ENCODE results near the gene FBXO24. TPM values are rescaled to one million over a fixed set of nuclear protein-coding genes. Genes with fewer than 3 reads are reported as not detected.

Gene FBXO24
- polyA plus RNA-seq, 2 donors = 0.33 to 0.81 TPM

GRCh38 chr7:100580466-100581283, 5.5 kb upstream of the FBXO24 start:
- Histone ChIP-seq H3K36me3 (ENCODE audit: control insufficient read depth in 2 of 2, insufficient read depth in 2 of 2, low read length in 1 of 2) (peaks cover 10 to 63% of the 10 kb centered on the region in 2 donors), H3K4me1 (ENCODE audit: control insufficient read depth in 2 of 2, insufficient read depth in 2 of 2, low read length in 1 of 2) (peaks cover 14 to 36% of the 10 kb centered on the region in 2 donors), H3K27me3 (ENCODE audit: control insufficient read depth in 1 of 2, insufficient read depth in 2 of 2, low read length in 2 of 2) (no peaks in the 10 kb centered on the region), H3K9me3 (ENCODE audit: control insufficient read depth in 2 of 2, insufficient read depth in 1 of 2, low read depth in 1 of 2, low read length in 1 of 2) (no peaks in the 10 kb centered on the region), H3K27ac (ENCODE audit: low read depth in 2 of 2, low read length in 1 of 2) (no peak overlapping the region), H3K4me3 (ENCODE audit: low read depth in 1 of 2, low read length in 2 of 2) (no peak overlapping the region)
- 78 to 85% methylated on average over 11 of the region's 11 CpGs for WGBS, 2 donors

GRCh38 chr7:100582041-100582579, 4.0 kb upstream of the FBXO24 start:
- WGBS, 2 donors = 61 to 63% methylated on average over 20 of the region's 20 CpGs
- Histone ChIP-seq H3K4me1 (ENCODE audit: control insufficient read depth in 2 of 2, insufficient read depth in 2 of 2, low read length in 1 of 2) (peaks cover 14 to 36% of the 10 kb centered on the region in 2 donors), H3K36me3 (ENCODE audit: control insufficient read depth in 2 of 2, insufficient read depth in 2 of 2, low read length in 1 of 2) (peaks cover 0 to 49% of the 10 kb centered on the region in 2 donors), H3K27ac (ENCODE audit: low read depth in 2 of 2, low read length in 1 of 2) (peak overlapping the region; percentile 85 to 99), H3K4me3 (ENCODE audit: low read depth in 1 of 2, low read length in 2 of 2) (peak overlapping the region; percentile 17 to 18), H3K9me3 (ENCODE audit: control insufficient read depth in 2 of 2, insufficient read depth in 1 of 2, low read depth in 1 of 2, low read length in 1 of 2) (no peaks in the 10 kb centered on the region), H3K27me3 (ENCODE audit: control insufficient read depth in 1 of 2, insufficient read depth in 2 of 2, low read length in 2 of 2) (no peaks in the 10 kb centered on the region)

GRCh38 chr7:100582650-100583049, 3.5 kb upstream of the FBXO24 start:
- peaks cover 0 to 44% of the 10 kb centered on the region in 2 donors for H3K36me3 ChIP-seq (ENCODE audit: control insufficient read depth in 2 of 2, insufficient read depth in 2 of 2, low read length in 1 of 2)
- peak overlapping the region; percentile 17 to 18 for H3K4me3 ChIP-seq (ENCODE audit: low read depth in 1 of 2, low read length in 2 of 2)
- H3K27ac ChIP-seq (ENCODE audit: low read depth in 2 of 2, low read length in 1 of 2) = peak overlapping the region; percentile 85 to 99
- H3K9me3 ChIP-seq (ENCODE audit: control insufficient read depth in 2 of 2, insufficient read depth in 1 of 2, low read depth in 1 of 2, low read length in 1 of 2) = no peaks in the 10 kb centered on the region
- no peaks in the 10 kb centered on the region for H3K27me3 ChIP-seq (ENCODE audit: control insufficient read depth in 1 of 2, insufficient read depth in 2 of 2, low read length in 2 of 2)
- 62 to 70% methylated on average over 11 of the region's 11 CpGs for WGBS, 2 donors
- peaks cover 14 to 36% of the 10 kb centered on the region in 2 donors for H3K4me1 ChIP-seq (ENCODE audit: control insufficient read depth in 2 of 2, insufficient read depth in 2 of 2, low read length in 1 of 2)

GRCh38 chr7:100583132-100584053, 2.7 kb upstream of the FBXO24 start:
- Histone ChIP-seq H3K27ac (ENCODE audit: low read depth in 2 of 2, low read length in 1 of 2) (peak overlapping the region; percentile 85 to 99), H3K36me3 (ENCODE audit: control insufficient read depth in 2 of 2, insufficient read depth in 2 of 2, low read length in 1 of 2) (peaks cover 0 to 36% of the 10 kb centered on the region in 2 donors), H3K4me3 (ENCODE audit: low read depth in 1 of 2, low read length in 2 of 2) (peak overlapping the region; percentile 36 to 77), H3K27me3 (ENCODE audit: control insufficient read depth in 1 of 2, insufficient read depth in 2 of 2, low read length in 2 of 2) (no peaks in the 10 kb centered on the region), H3K9me3 (ENCODE audit: control insufficient read depth in 2 of 2, insufficient read depth in 1 of 2, low read depth in 1 of 2, low read length in 1 of 2) (no peaks in the 10 kb centered on the region), H3K4me1 (ENCODE audit: control insufficient read depth in 2 of 2, insufficient read depth in 2 of 2, low read length in 1 of 2) (peaks cover 14 to 36% of the 10 kb centered on the region in 2 donors)
- 32 to 38% methylated on average over 23 of the region's 23 CpGs for WGBS, 2 donors

GRCh38 chr7:100584054-100584682, 2.0 kb upstream of the FBXO24 start:
- Histone ChIP-seq H3K4me3 (ENCODE audit: low read depth in 1 of 2, low read length in 2 of 2) (peak overlapping the region; percentile 77 to 78), H3K4me1 (ENCODE audit: control insufficient read depth in 2 of 2, insufficient read depth in 2 of 2, low read length in 1 of 2) (peaks cover 14 to 36% of the 10 kb centered on the region in 2 donors), H3K27me3 (ENCODE audit: control insufficient read depth in 1 of 2, insufficient read depth in 2 of 2, low read length in 2 of 2) (no peaks in the 10 kb centered on the region), H3K9me3 (ENCODE audit: control insufficient read depth in 2 of 2, insufficient read depth in 1 of 2, low read depth in 1 of 2, low read length in 1 of 2) (no peaks in the 10 kb centered on the region), H3K27ac (ENCODE audit: low read depth in 2 of 2, low read length in 1 of 2) (peak overlapping the region; percentile 99), H3K36me3 (ENCODE audit: control insufficient read depth in 2 of 2, insufficient read depth in 2 of 2, low read length in 1 of 2) (peaks cover 0 to 29% of the 10 kb centered on the region in 2 donors)
- 32 to 38% methylated on average over 15 of the region's 15 CpGs for WGBS, 2 donors

GRCh38 chr7:100584683-100585510, 1.2 kb upstream of the FBXO24 start:
- H3K36me3 ChIP-seq (ENCODE audit: control insufficient read depth in 2 of 2, insufficient read depth in 2 of 2, low read length in 1 of 2) = peaks cover 0 to 25% of the 10 kb centered on the region in 2 donors
- H3K9me3 ChIP-seq (ENCODE audit: control insufficient read depth in 2 of 2, insufficient read depth in 1 of 2, low read depth in 1 of 2, low read length in 1 of 2) = no peaks in the 10 kb centered on the region
- H3K4me3 ChIP-seq (ENCODE audit: low read depth in 1 of 2, low read length in 2 of 2) = peak overlapping the region; percentile 77 to 78
- peaks cover 14 to 36% of the 10 kb centered on the region in 2 donors for H3K4me1 ChIP-seq (ENCODE audit: control insufficient read depth in 2 of 2, insufficient read depth in 2 of 2, low read length in 1 of 2)
- 2 to 4% methylated on average over 20 of the region's 20 CpGs for WGBS, 2 donors
- peak overlapping the region; percentile 99 for H3K27ac ChIP-seq (ENCODE audit: low read depth in 2 of 2, low read length in 1 of 2)
- no peaks in the 10 kb centered on the region for H3K27me3 ChIP-seq (ENCODE audit: control insufficient read depth in 1 of 2, insufficient read depth in 2 of 2, low read length in 2 of 2)

- Histone ChIP-seq H3K4me1 (ENCODE audit: control insufficient read depth in 2 of 2, insufficient read depth in 2 of 2, low read length in 1 of 2) (peaks cover 14 to 34% of the 10 kb centered on the region in 2 donors), H3K4me3 (ENCODE audit: low read depth in 1 of 2, low read length in 2 of 2) (peak within 1 kb of the TSS; percentile 77 to 78)
Observed at GRCh38 chr7:100585511-100586265, 440 bp upstream of the FBXO24 start, which contains the start of gene LRCH4. TSS of gene LRCH4 (minus strand) at chr7:100586129. CDS start at chr7:100586100, 29 bp downstream.

GRCh38 chr7:100588438-100588837, 2.3 kb downstream of the FBXO24 start:
- H3K36me3 ChIP-seq (ENCODE audit: control insufficient read depth in 2 of 2, insufficient read depth in 2 of 2, low read length in 1 of 2) = peaks cover 0 to 2% of the 10 kb centered on the region in 2 donors
- WGBS, 2 donors = 68 to 83% methylated on average over 1 of the region's 1 CpG
- peaks cover 4 to 15% of the 10 kb centered on the region in 2 donors for H3K4me1 ChIP-seq (ENCODE audit: control insufficient read depth in 2 of 2, insufficient read depth in 2 of 2, low read length in 1 of 2)
- H3K27me3 ChIP-seq (ENCODE audit: control insufficient read depth in 1 of 2, insufficient read depth in 2 of 2, low read length in 2 of 2) = no peaks in the 10 kb centered on the region
- no peak overlapping the region for H3K27ac ChIP-seq (ENCODE audit: low read depth in 2 of 2, low read length in 1 of 2)
- no peak overlapping the region for H3K4me3 ChIP-seq (ENCODE audit: low read depth in 1 of 2, low read length in 2 of 2)
- H3K9me3 ChIP-seq (ENCODE audit: control insufficient read depth in 2 of 2, insufficient read depth in 1 of 2, low read depth in 1 of 2, low read length in 1 of 2) = no peaks in the 10 kb centered on the region

More at GRCh38 chr7:100585511-100586265, 440 bp upstream of the FBXO24 start, which contains the start of gene LRCH4:
- H3K27me3 ChIP-seq (ENCODE audit: control insufficient read depth in 1 of 2, insufficient read depth in 2 of 2, low read length in 2 of 2) = no peaks in the 10 kb centered on the region
- H3K9me3 ChIP-seq (ENCODE audit: control insufficient read depth in 2 of 2, insufficient read depth in 1 of 2, low read depth in 1 of 2, low read length in 1 of 2) = no peaks in the 10 kb centered on the region
- 0% methylated on average over 34 to 61 of the region's 61 CpGs for WGBS, 2 donors
- H3K27ac ChIP-seq (ENCODE audit: low read depth in 2 of 2, low read length in 1 of 2) = peak within 1 kb of the TSS; percentile 99
- H3K36me3 ChIP-seq (ENCODE audit: control insufficient read depth in 2 of 2, insufficient read depth in 2 of 2, low read length in 1 of 2) = peaks cover 0 to 17% of the 10 kb centered on the region in 2 donors
